Mucosa of stomach (tissue), 1 donor: ENCODE data around the gene HINT3.

Experiments used
- H3K27me3 ChIP-seq: one replicate; pipeline ENCODE4 v1.7.0; 2013; ENCODE audit warnings: mild to moderate bottlenecking, low read length; ENCODE audit not compliant: control insufficient read depth, insufficient read depth
- H3K36me3 ChIP-seq: one replicate; pipeline ENCODE4 v1.7.0; 2013; ENCODE audit warnings: low read length; ENCODE audit not compliant: control insufficient read depth, insufficient read depth
- H3K4me1 ChIP-seq: one replicate; pipeline ENCODE4 v1.7.0; 2013; ENCODE audit warnings: mild to moderate bottlenecking, low read length; ENCODE audit not compliant: control insufficient read depth, insufficient read depth
- H3K4me3 ChIP-seq: one replicate; pipeline ENCODE4 v1.7.0; 2013; ENCODE audit warnings: low read length
- H3K9ac ChIP-seq: one replicate; pipeline ENCODE4 v1.7.0; 2013; ENCODE audit warnings: mild to moderate bottlenecking, low read length, moderate library complexity
- H3K9me3 ChIP-seq: one replicate; pipeline ENCODE4 v1.7.0; 2013; ENCODE audit warnings: mild to moderate bottlenecking, low read length, moderate library complexity; ENCODE audit not compliant: control insufficient read depth
- donor health status: Pancreatic carcinoma.

HINT3 gene

DNA sequence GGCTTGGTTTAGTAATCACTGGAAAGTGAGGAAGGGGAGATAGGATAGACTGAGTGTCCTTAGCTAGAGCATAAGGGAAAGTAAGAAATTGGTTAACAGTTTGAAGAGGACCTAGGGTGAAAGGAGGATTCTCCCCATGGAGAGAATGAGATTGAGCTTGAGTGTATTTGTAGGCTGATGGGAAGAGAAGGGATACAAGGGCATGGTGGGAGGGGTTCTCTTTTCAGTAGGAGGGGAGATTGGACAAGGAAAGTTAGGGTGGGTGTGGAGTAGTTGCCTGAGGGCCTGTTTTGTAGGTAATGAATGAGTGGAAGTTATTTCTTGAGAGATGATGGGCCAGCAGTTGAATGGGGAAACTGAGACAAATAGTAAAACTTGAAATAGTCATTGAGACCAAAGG lies 31.7 kb downstream of the HINT3 start:
- no peak overlapping the region for H3K4me3 ChIP-seq
- H3K4me1 ChIP-seq = peaks cover 5% of the 10 kb centered on the region
- H3K36me3 ChIP-seq = no peaks in the 10 kb centered on the region

DNA sequence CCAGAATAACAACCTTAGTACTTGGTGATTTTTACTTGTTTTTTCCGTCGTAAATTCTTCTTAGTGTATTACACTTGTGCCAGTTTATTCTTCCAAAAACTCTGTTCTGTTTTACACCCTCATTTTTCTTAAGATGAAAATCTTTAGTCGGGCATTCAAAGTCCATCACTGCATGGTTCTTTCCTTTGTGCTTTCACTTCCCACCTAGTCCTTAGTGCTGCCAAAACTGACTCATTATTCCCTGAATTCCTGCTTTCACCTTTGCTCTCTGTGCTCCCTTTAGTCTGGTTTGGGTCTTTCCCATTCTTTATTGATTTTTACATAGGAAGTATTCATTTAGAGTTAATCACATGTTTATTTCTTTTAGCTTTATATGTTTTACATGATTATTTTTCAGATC lies 33.1 kb downstream of the HINT3 start:
- no peaks in the 10 kb centered on the region for H3K36me3 ChIP-seq
- peaks cover 5% of the 10 kb centered on the region for H3K4me1 ChIP-seq
- no peak overlapping the region for H3K4me3 ChIP-seq
- no peaks in the 10 kb centered on the region for H3K9me3 ChIP-seq
- H3K27me3 ChIP-seq = no peaks in the 10 kb centered on the region
- H3K9ac ChIP-seq = no peak overlapping the region

More for the DNA sequence above, 31.7 kb downstream of the HINT3 start:
- no peak overlapping the region for H3K9ac ChIP-seq
- no peaks in the 10 kb centered on the region for H3K27me3 ChIP-seq
- no peaks in the 10 kb centered on the region for H3K9me3 ChIP-seq

DNA sequence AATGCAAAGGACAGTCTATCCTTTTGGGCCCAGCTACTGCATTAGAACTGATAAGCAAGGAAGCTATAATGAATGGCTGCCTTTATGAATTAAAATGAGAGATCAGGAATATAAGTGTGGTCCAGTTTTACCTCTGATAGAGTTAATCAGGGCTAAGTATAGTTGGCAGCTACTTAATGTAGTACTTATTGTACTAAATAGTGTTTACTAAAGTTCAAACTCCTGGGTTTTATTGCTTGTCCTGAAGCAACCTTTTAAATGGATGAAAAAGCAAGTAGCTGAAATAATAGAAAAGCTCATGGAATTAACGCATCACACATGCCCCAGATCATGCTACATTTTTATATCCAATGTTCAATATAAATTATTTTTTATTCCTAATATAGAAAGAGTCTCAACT lies 35.1 kb downstream of the HINT3 start:
- H3K9ac ChIP-seq = no peak overlapping the region
- H3K36me3 ChIP-seq = no peaks in the 10 kb centered on the region
- no peaks in the 10 kb centered on the region for H3K27me3 ChIP-seq
- peaks cover 5% of the 10 kb centered on the region for H3K4me1 ChIP-seq
- no peaks in the 10 kb centered on the region for H3K9me3 ChIP-seq
- no peak overlapping the region for H3K4me3 ChIP-seq

DNA sequence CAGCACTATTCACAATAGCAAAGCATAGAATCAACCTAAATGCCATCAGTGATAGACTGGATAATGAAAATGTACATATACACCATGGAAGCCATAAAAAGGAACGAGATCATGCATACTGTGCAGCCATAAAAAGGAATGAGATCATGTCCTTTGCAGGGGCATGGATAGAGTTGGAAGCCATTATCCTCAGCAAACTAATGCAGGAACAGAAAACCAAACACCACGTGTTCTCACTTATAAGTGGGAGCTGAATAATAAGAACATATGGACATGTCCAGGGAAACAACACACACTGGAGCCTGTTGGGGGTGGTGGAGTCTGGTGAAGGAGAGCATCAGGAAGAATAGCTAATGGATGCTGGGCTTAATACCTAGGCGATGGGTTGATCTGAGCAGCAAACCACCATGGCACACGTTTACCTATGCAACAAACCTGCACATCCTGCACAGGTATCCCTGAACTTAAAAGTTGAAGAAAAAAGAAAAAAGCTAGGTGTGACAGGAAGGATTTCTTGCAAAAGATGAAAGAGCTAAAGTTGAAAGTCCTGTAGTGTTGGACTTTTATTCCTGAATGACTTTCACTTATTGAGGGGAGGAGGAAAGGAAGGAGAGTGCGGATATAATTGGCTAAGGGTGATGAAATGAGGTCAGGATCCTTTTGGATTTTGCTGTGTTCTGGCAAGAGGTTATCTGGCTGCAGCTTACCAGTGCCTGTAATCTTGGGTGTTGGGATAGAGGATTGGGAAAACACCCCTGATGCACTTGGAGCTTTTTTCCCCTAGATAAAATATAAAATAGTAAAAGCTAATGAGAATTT lies 38.3 kb downstream of the HINT3 start:
- Histone ChIP-seq H3K4me1 (no peaks in the 10 kb centered on the region), H3K27me3 (no peaks in the 10 kb centered on the region), H3K36me3 (no peaks in the 10 kb centered on the region), H3K9me3 (no peaks in the 10 kb centered on the region), H3K4me3 (no peak overlapping the region), H3K9ac (no peak overlapping the region)

DNA sequence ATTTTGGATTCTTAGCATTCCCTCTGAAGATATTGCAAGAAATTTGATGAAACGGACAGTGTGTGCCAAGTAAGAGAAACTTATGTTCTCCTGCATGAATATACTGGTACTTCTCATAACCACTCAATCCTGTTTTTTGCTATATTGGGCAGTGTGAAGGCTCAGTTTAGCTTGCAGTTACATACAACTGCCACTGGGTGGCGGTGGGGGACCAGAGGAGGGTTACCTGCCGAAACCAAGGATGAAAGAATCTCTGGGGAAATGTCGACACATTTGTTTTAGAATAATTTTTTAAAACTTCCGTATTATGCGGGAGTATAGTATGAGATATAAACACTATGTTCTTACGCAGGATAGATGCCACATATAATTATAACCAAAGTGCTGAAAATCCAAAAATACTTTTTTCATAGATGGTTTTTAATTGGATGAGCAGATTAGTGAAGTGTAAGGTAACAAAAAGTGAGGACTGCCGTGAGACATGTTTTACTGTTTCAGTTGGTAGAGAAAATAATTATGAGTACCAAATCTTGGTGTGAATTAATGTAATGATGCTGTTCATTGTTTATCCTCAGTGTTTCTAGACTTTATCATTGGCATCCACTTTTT lies 39.5 kb downstream of the HINT3 start:
- Histone ChIP-seq H3K9ac (no peak overlapping the region), H3K27me3 (no peaks in the 10 kb centered on the region), H3K4me3 (no peak overlapping the region), H3K9me3 (no peaks in the 10 kb centered on the region), H3K36me3 (no peaks in the 10 kb centered on the region), H3K4me1 (no peaks in the 10 kb centered on the region)

DNA sequence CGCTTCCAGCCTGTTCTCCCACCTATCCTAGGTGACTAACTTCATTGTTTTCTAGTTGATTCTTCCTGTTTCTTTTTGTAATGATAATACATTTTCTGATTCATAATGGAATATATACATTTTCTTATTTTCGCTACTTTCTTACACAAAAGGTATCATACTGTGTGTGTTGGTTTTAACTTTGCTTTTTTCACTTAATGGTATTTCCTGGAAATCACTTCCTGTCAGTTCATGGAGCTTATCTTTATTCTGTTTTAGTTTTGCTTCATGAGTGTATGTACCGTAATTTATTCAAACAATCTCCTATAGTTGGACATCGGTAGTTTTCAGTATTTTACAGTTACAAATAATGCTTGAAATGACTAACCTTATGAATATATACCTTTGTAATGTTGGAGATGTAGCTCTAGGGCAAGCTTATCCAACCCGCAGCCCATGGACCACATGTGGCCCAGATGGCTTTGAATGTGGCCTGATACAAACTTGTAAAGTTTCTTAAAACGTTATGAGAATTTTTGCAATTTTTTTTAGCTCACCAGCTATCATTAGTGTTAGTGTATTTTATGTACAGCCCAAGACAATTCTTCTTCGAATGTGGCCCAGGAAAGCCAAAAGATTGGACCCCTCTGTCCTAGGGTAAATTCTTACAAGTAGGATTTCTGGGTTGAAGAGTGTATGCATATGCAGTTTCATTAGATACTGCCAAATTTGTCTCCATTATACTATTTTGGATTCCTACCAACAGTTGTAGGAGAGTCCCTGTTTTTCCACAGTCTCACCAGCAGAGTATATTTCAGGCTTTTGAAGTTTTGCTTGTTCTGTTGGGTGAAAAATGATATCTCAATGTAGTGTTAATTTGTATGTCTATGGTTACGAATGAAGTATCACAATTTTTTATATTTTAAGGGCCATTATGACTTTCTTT lies 46.4 kb downstream of the HINT3 start:
- no peak overlapping the region for H3K9ac ChIP-seq
- no peaks in the 10 kb centered on the region for H3K36me3 ChIP-seq
- H3K9me3 ChIP-seq = no peaks in the 10 kb centered on the region
- no peaks in the 10 kb centered on the region for H3K27me3 ChIP-seq
- no peak overlapping the region for H3K4me3 ChIP-seq
- no peaks in the 10 kb centered on the region for H3K4me1 ChIP-seq

DNA sequence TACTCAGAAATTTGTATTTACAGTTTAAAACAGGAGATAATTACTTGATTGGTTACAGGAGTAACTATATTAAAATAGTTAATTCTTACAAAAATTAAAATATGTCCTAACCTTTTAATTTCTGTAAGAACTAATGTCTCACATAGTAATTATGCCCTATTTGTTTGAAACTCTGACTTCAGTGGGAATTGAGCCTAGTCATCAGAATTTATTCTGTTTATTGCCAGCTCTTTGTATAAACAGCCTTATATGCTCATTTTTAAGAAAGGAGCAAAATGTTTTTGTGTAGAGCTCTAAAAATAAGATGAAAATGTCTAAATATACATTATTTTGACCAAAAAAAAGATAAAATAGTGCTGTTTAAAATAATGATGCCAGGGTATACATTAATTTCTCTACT lies 51.2 kb downstream of the HINT3 start:
- no peak overlapping the region for H3K9ac ChIP-seq
- H3K4me1 ChIP-seq = no peaks in the 10 kb centered on the region
- H3K36me3 ChIP-seq = no peaks in the 10 kb centered on the region
- no peak overlapping the region for H3K4me3 ChIP-seq
- no peaks in the 10 kb centered on the region for H3K9me3 ChIP-seq
- no peaks in the 10 kb centered on the region for H3K27me3 ChIP-seq

DNA sequence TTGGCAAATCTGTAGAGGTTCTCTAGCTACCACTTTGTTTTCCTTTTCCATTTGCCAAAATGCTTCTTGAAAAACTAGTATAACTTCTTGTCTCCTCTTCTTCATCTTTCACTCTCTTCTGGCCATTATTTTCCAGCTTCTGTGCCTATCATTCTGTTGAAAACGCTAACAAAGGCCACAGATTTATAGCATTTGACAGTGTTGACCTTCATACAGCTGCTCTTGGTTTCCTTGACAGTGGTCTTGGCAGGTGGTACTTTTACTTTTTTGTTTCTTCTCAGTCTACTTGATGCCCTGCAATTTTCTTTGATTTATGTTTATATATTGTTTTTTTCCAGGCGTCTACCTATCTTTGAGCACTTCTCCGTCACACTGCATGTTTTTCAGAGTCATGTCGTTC lies 53.5 kb downstream of the HINT3 start:
- no peaks in the 10 kb centered on the region for H3K27me3 ChIP-seq
- H3K9ac ChIP-seq = no peak overlapping the region
- no peaks in the 10 kb centered on the region for H3K4me1 ChIP-seq
- H3K4me3 ChIP-seq = no peak overlapping the region
- no peaks in the 10 kb centered on the region for H3K36me3 ChIP-seq
- no peaks in the 10 kb centered on the region for H3K9me3 ChIP-seq

DNA sequence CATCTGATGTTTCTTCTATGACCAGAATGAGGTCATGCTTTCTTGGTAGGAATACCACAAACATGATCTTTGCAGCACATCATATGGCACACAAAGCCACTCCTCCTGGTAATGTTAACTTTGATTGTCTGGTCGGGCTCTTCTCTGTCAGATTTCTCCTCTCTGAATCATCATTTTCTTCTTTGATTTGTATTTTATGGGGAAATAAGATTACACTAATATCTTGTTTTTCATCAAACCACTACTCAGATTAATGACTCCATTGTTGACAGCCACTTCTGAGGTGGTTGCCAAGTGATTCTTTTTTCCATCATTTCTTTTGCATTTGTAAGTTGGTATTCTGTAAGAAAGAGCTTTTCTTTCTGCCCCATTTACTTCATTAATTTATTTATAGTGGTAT lies 59.3 kb downstream of the HINT3 start:
- no peak overlapping the region for H3K9ac ChIP-seq
- H3K4me3 ChIP-seq = no peak overlapping the region
- peaks cover 5% of the 10 kb centered on the region for H3K4me1 ChIP-seq
- no peaks in the 10 kb centered on the region for H3K27me3 ChIP-seq
- no peaks in the 10 kb centered on the region for H3K9me3 ChIP-seq
- H3K36me3 ChIP-seq = no peaks in the 10 kb centered on the region

DNA sequence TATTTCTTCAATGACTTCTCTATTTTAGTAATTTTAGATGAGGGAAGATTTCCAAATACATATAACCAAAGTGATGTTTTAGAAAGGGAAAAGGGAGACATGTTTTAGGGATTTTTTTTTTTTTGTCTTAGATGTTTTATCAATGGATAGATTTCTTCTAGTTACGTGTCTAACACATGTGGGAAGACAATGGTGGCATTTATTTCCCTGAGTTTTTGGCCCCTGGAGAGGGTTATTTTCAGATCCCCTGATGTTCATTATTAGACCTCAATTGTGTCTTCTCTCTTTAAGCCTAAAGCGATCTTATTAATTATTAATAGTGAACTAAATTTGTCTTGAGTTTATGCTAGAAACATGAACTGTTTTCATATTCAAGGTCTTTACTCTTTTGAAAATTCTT lies 60.0 kb downstream of the HINT3 start:
- Histone ChIP-seq H3K9ac (no peak overlapping the region), H3K27me3 (no peaks in the 10 kb centered on the region), H3K4me1 (peaks cover 5% of the 10 kb centered on the region), H3K36me3 (peaks cover 5% of the 10 kb centered on the region), H3K4me3 (no peak overlapping the region), H3K9me3 (no peaks in the 10 kb centered on the region)

DNA sequence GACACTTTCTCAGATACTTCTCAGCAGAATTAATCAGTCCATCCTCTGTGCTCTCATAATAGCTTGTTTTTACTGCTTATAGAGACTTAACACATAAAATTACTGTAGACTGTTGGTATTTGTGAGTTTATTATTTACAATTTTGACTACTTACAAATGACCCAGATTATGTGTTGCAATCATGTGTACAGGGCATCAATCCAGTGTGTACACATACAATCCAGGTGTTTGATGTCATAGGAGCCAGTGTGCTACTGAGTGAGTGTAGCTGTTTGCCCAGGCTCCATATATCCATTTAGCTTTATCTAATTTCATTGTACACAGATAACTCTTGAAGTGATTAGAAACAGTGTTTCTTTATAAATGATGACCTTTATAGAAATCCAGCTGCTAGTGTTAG lies 61.1 kb downstream of the HINT3 start:
- Histone ChIP-seq H3K36me3 (peaks cover 5% of the 10 kb centered on the region), H3K4me1 (peaks cover 5% of the 10 kb centered on the region), H3K4me3 (no peak overlapping the region), H3K9me3 (no peaks in the 10 kb centered on the region), H3K27me3 (no peaks in the 10 kb centered on the region), H3K9ac (no peak overlapping the region)
